Cardiac muscle cell (in vitro differentiated cells and primary cell): ENCODE measurements around the gene TMEM150A. TPM values are rescaled to one million over a fixed set of nuclear protein-coding genes. Genes with fewer than 3 reads are reported as not detected.

ENCODE experiments used
- DNase-seq, 2 donors: peaks; one replicate each; pipeline versions ENCODE4 v3.0.0 to v3.0.0-alpha.2; 2010 to 2017; ENCODE audit warnings: low read depth in 1 of 2, low spot score in 1 of 2
- H3K27ac ChIP-seq: fragments of 200-600 bp; sonication (generic); 2 replicates; pipeline ENCODE4 v1.5.1; 2016
- H3K27me3 ChIP-seq: fragments of 200-600 bp; sonication (generic); 2 replicates; pipeline ENCODE4 v1.6.0; 2016; ENCODE audit warnings: control low read depth
- H3K36me3 ChIP-seq: fragments of 200-600 bp; sonication (generic); 2 replicates; pipeline ENCODE4 v1.5.1; 2016; ENCODE audit warnings: control low read depth
- H3K4me1 ChIP-seq: fragments of 200-600 bp; sonication (generic); 2 replicates; pipeline ENCODE4 v1.8.1; 2017; ENCODE audit warnings: low read depth, mild to moderate bottlenecking, mixed run types
- H3K4me3 ChIP-seq: fragments of 200-600 bp; sonication (generic); 2 replicates; pipeline ENCODE4 v1.5.1; 2016; ENCODE audit warnings: mild to moderate bottlenecking
- H3K9me3 ChIP-seq: fragments of 200-600 bp; sonication (generic); 2 replicates; pipeline ENCODE4 v1.5.1; 2017; ENCODE audit warnings: low read depth, mild to moderate bottlenecking, control low read depth
- CTCF ChIP-seq: IDR thresholded peaks from 2 replicates; pipeline ENCODE4 v1.5.1; 2012; ENCODE audit warnings: low read depth, mild to moderate bottlenecking, low read length
- polyA plus RNA-seq: library from polyadenylated mRNA; unstranded; fragments of >200 nt; fragmentation: Nextera tagmentation; extraction: Ambion mirVana; gene quantifications from 2 replicates; pipeline ENCODE4 v1.2.1, GENCODE V29; 2016
- total RNA-seq: library from RNA; depleted of rRNA; stranded (reverse); fragments of >200 nt; gene quantifications from 2 replicates; pipeline ENCODE4 v1.2.3, GENCODE V29; 2016

The TMEM150A gene
- total and polyA plus RNA-seq, 2 experiments from 2014 or later = 14.2 to 34.0 TPM

GRCh38 chr2:85553184-85553583, 49.3 kb downstream of the TMEM150A start:
- H3K27ac ChIP-seq = no peak overlapping the region
- no peaks in the 10 kb centered on the region for H3K27me3 ChIP-seq
- H3K4me1 ChIP-seq = no peaks in the 10 kb centered on the region
- H3K9me3 ChIP-seq = no peaks in the 10 kb centered on the region
- TF ChIP-seq CTCF = no peak
- H3K36me3 ChIP-seq = peaks cover 29% of the 10 kb centered on the region
- DNase-seq = no peak
- H3K4me3 ChIP-seq = no peak overlapping the region

- DNase-seq = peak; percentile 77 to 83
- Histone ChIP-seq H3K4me3 (no peak overlapping the region), H3K27ac (no peak overlapping the region), H3K36me3 (peaks cover 29% of the 10 kb centered on the region), H3K4me1 (no peaks in the 10 kb centered on the region), H3K27me3 (no peaks in the 10 kb centered on the region), H3K9me3 (no peaks in the 10 kb centered on the region)
- TF ChIP-seq CTCF = peak; percentile 92
Measured at GRCh38 chr2:85551698-85552678, 50.5 kb downstream of the TMEM150A start.

- TF ChIP-seq CTCF = no peak
- Histone ChIP-seq H3K4me3 (no peak overlapping the region), H3K9me3 (no peaks in the 10 kb centered on the region), H3K36me3 (peaks cover 33% of the 10 kb centered on the region), H3K27ac (peak overlapping the region; percentile 3), H3K27me3 (no peaks in the 10 kb centered on the region), H3K4me1 (no peaks in the 10 kb centered on the region)
- no peak for DNase-seq
Measured at GRCh38 chr2:85550486-85550885, 52.0 kb downstream of the TMEM150A start.

GRCh38 chr2:85549826-85550225, 52.7 kb downstream of the TMEM150A start:
- Histone ChIP-seq H3K36me3 (peaks cover 35% of the 10 kb centered on the region), H3K4me1 (no peaks in the 10 kb centered on the region), H3K27me3 (no peaks in the 10 kb centered on the region), H3K27ac (peak overlapping the region; percentile 3), H3K9me3 (no peaks in the 10 kb centered on the region), H3K4me3 (no peak overlapping the region)
- no peak for TF ChIP-seq CTCF
- peak in 1 of 2 donors; percentile 95 for DNase-seq

GRCh38 chr2:85549095-85549494, 53.4 kb downstream of the TMEM150A start:
- no peak overlapping the region for H3K27ac ChIP-seq
- H3K9me3 ChIP-seq = no peaks in the 10 kb centered on the region
- H3K36me3 ChIP-seq = peaks cover 42% of the 10 kb centered on the region
- no peaks in the 10 kb centered on the region for H3K27me3 ChIP-seq
- H3K4me3 ChIP-seq = no peak overlapping the region
- no peak for TF ChIP-seq CTCF
- DNase-seq = no peak
- no peaks in the 10 kb centered on the region for H3K4me1 ChIP-seq
